K562 (cell line): ENCODE data around the gene SLC43A2. TPM values are rescaled to one million over a fixed set of nuclear protein-coding genes. Genes with fewer than 3 reads are reported as not detected.

ENCODE experiments used
- ATAC-seq: fragments of 200-7000 bp; cut with Tn5 transposase; 3 replicates; pipeline ENCODE4 v1.9.1; 2020; ENCODE audit warnings: moderate library complexity
- BruUV-seq: library from RNA; stranded (reverse); fragments of 400-500 nt; replicated peaks from 2 replicates; lab custom pipeline; 2021; lab: Mats Ljungman, UMichigan
- CTCF ChIA-PET: fragments of 300-600 bp; formaldehyde crosslinking; extraction: SDS; loops from one replicate; lab custom pipeline; 2021; ENCODE audit warnings: low intra/inter-chr PET ratio; lab: Yijun Ruan, JAX
- POLR2A ChIA-PET: fragments of 300-600, 350-650 bp; sonication (Branson Sonifier 250); formaldehyde crosslinking; extraction: SDS; loops from one replicate; lab custom pipeline; 2021; ENCODE audit warnings: antibody characterized with exemption, inconsistent platforms; lab: Yijun Ruan, JAX
- DNase-seq, 4 experiments: peaks; one replicate each; pipeline versions ENCODE4 v3.0.0 to v3.0.0-alpha.2; 2011 to 2018; ENCODE audit warnings: low spot score in 3 of 4, mixed read lengths in 3 of 4; ENCODE audit errors: extremely low read depth in 1 of 4
- FAIRE-seq: peaks from 2 replicates; lab custom pipeline; 2011; peaks lifted over from hg19 to GRCh38; lab: Jason Lieb, UNC
- H2AFZ ChIP-seq: 2 replicates; pipeline ENCODE4 v1.6.0; 2011; ENCODE audit warnings: low read depth, low read length, control low read depth, inconsistent platforms
- H3K27ac ChIP-seq: fragments of 200-600 bp; 3 replicates; pipeline ENCODE4 v1.8.0; 2011; ENCODE audit warnings: low read depth, mild to moderate bottlenecking, control low read depth, inconsistent platforms, low read length, moderate library complexity, mixed read lengths; ENCODE audit errors: extremely low read depth
- H3K27me3 ChIP-seq, 2 experiments: fragments of 300-600 bp in 1 of 2; 2 replicates in 1 of 2; 3 replicates in 1 of 2; pipeline versions ENCODE4 v1.6.0 to v1.8.0; 2011; ENCODE audit warnings: inconsistent platforms in 2 of 2, low read length in 2 of 2, mild to moderate bottlenecking in 1 of 2, mixed read lengths in 1 of 2, moderate library complexity in 1 of 2; ENCODE audit not compliant: control insufficient read depth in 2 of 2, insufficient read depth in 2 of 2
- H3K36me3 ChIP-seq: fragments of 300-600 bp; 3 replicates; pipeline ENCODE4 v1.8.0; 2011; ENCODE audit warnings: mild to moderate bottlenecking, low read length, inconsistent platforms; ENCODE audit not compliant: control insufficient read depth, insufficient read depth
- H3K4me1 ChIP-seq, 2 experiments: fragments of 200-600 bp in 1 of 2; replicated peaks in 1 of 2; 2 replicates in 1 of 2; 3 replicates in 1 of 2; pipeline versions ENCODE4 v1.5.1 to v1.8.0; 2011; ENCODE audit warnings: inconsistent platforms in 2 of 2, low read length in 2 of 2, mild to moderate bottlenecking in 1 of 2, mixed read lengths in 1 of 2, moderate library complexity in 1 of 2; ENCODE audit not compliant: control insufficient read depth in 2 of 2, insufficient read depth in 2 of 2
- H3K4me2 ChIP-seq: 2 replicates; pipeline ENCODE4 v1.6.1; 2011; ENCODE audit warnings: low read length, control low read depth, inconsistent platforms, mixed read lengths; ENCODE audit not compliant: insufficient read depth
- H3K4me3 ChIP-seq: fragments of 200-600 bp; sonication (generic), shearing (Covaris generic); 2 replicates; pipeline ENCODE4 v1.5.1; 2016; ENCODE audit warnings: control low read depth, inconsistent platforms
- H3K79me2 ChIP-seq: fragments of 200-600 bp; 3 replicates; pipeline ENCODE4 v1.8.0; 2011; ENCODE audit warnings: low read length, inconsistent platforms; ENCODE audit not compliant: control insufficient read depth, insufficient read depth
- H3K9ac ChIP-seq, 2 experiments: 2 replicates each; pipeline versions ENCODE4 v1.6.0 to v1.6.1; 2011; ENCODE audit warnings: low read depth in 2 of 2, low read length in 2 of 2, control low read depth in 1 of 2, inconsistent platforms in 1 of 2, mild to moderate bottlenecking in 1 of 2, mixed read lengths in 1 of 2; ENCODE audit not compliant: insufficient read depth in 1 of 2
- H3K9me1 ChIP-seq: one replicate; pipeline ENCODE4 v1.6.0; 2011; ENCODE audit warnings: inconsistent platforms, mild to moderate bottlenecking, low read length, moderate library complexity; ENCODE audit not compliant: control insufficient read depth, insufficient read depth
- H3K9me3 ChIP-seq: replicated peaks from 2 replicates; pipeline ENCODE4 v1.5.1; 2011; ENCODE audit warnings: low read depth, low read length, inconsistent platforms; ENCODE audit not compliant: control insufficient read depth, insufficient read depth
- H4K20me1 ChIP-seq: replicated peaks from 2 replicates; pipeline ENCODE4 v1.6.1; 2011; ENCODE audit warnings: low read length, inconsistent platforms, mixed read lengths; ENCODE audit not compliant: control insufficient read depth, insufficient read depth
- FOXA3 ChIP-seq, 2 experiments: fragments of 450-650 bp in 1 of 2; sonication (generic) in 1 of 2; formaldehyde crosslinking; IDR thresholded peaks in 1 of 2; conservative IDR thresholded peaks in 1 of 2; 2 replicates each; pipeline versions ENCODE4 v1.4.0 to v1.8.0; 2020 to 2022; ENCODE audit warnings: mild to moderate bottlenecking in 2 of 2, missing genetic modification reagents in 1 of 2
- GTF2E2 ChIP-seq: fragments of 200-800 bp; sonication (Bioruptor generic); IDR thresholded peaks from 2 replicates; pipeline ENCODE4 v1.6.1; 2016; ENCODE audit warnings: missing genetic modification characterization, missing compliant biosample characterization
- MCM2 ChIP-seq: fragments of 450-650 bp; IDR thresholded peaks from 2 replicates; pipeline ENCODE4 v1.6.1; 2017; ENCODE audit warnings: low read depth, mild to moderate bottlenecking
- ZBTB1 ChIP-seq: sonication (generic); formaldehyde crosslinking; IDR thresholded peaks from 2 replicates; pipeline ENCODE4 v1.8.1; 2023; ENCODE audit warnings: missing genetic modification reagents, low read depth, mild to moderate bottlenecking, borderline replicate concordance
- WGBS: fragments of 100-300 bp; shearing (Covaris generic); methylation state at CpG from one replicate; pipeline ENCODE4 v1.1.6; 2016; ENCODE audit warnings: low coverage, mixed read lengths; ENCODE audit not compliant: insufficient coverage; ENCODE audit errors: missing lambda C conversion rate; 5-methylcytosine and 5-hydroxymethylcytosine counted together
- in situ Hi-C: fragments of 300-500 bp; cut with MboI; formaldehyde crosslinking; loops from 4 replicates; pipeline ENCODE4 v1.15.0; 2018; ENCODE audit warnings: inconsistent platforms, mixed read lengths
- intact Hi-C: fragments of 100-400 bp; cut with micrococcal nuclease; formaldehyde crosslinking; loops from 2 replicates; pipeline ENCODE4 v1.14.2; 2022
- polyA plus RNA-seq, 8 experiments: library from polyadenylated mRNA; depleted of rRNA in 4 of 8; stranded (reverse) in 5 of 8; unstranded in 3 of 8; fragments of >200 nt; fragmentation: Nextera tagmentation in 2 of 8; fragmentation: Illumina TruSeq in 1 of 8; extraction: Ambion mirVana in 2 of 8; extraction: Trizol in 1 of 8; gene quantifications; 2 replicates each; pipeline versions ENCODE4 v1.2.1 to v1.2.3, GENCODE V29; 2011 to 2014; ENCODE audit warnings: inconsistent platforms in 1 of 8, missing spikeins in 1 of 8
- total RNA-seq, 7 experiments: library from RNA; depleted of rRNA in 6 of 7; stranded (reverse); fragments of >200 nt in 6 of 7; fragmentation: Illumina TruSeq in 2 of 7; extraction: Trizol in 2 of 7; gene quantifications; 2 replicates each; pipeline versions ENCODE4 v1.2.1 to v1.2.3, GENCODE V29; 2011 to 2021; ENCODE audit warnings: low replicate concordance in 1 of 7
- TF ChIP-seq, protein P1 (sequence below): fragments of 450-650 bp; IDR thresholded peaks from 2 replicates; pipeline ENCODE4 v1.6.1; 2018; ENCODE audit not compliant: partially characterized antibody
- TF ChIP-seq, protein P2 (sequence below): fragments of 450-650 bp; IDR thresholded peaks from 2 replicates; pipeline ENCODE4 v1.6.1; 2014; ENCODE audit warnings: low read depth, mild to moderate bottlenecking, moderate library complexity, borderline replicate concordance
- TF ChIP-seq, protein P3 (sequence below): IDR thresholded peaks from 2 replicates; pipeline ENCODE4 v1.6.1; 2014; ENCODE audit warnings: antibody characterized with exemption
- TF ChIP-seq, protein P4 (sequence below), 2 experiments: fragments of 450-650 bp in 1 of 2; sonication (generic) in 1 of 2; formaldehyde crosslinking in 1 of 2; IDR thresholded peaks in 1 of 2; conservative IDR thresholded peaks in 1 of 2; 2 replicates each; pipeline versions ENCODE4 v1.6.1 to v1.8.1; 2016 to 2023; ENCODE audit warnings: mild to moderate bottlenecking in 2 of 2, moderate library complexity in 2 of 2, inconsistent platforms in 1 of 2, missing genetic modification reagents in 1 of 2

The SLC43A2 gene
- total and polyA plus RNA-seq, 9 of the 15 experiments (the other 6 are each of a cell fraction or from before 2014, with no cell fraction given) = 0.03 to 10.2 (median 3.6) TPM

DNA sequence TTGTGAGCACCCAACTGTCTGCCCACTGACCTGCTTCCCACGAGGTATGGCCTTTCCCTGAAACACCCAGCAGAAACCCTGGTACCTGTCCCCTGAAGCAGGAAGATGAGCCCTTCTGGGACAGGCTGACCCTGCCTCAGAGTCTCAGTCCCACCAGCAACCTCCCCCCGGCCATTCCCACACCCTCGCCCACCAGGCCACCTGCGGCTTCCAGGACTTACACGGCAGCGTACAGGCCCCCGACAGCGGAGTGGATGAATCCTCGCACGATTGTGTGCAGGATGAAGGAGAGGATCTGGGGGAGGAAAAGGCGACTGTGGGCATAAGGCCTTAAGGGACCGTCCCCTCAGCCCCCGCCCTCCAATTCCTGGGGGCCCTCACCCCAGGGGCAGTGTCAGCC lies 50.6 kb downstream of the SLC43A2 start:
- Histone ChIP-seq H3K27me3 (no peaks in the 10 kb centered on the region), H3K4me1 (peaks cover 0 to 27% of the 10 kb centered on the region in 2 experiments; a peak in 3 of 5 replicates), H2AFZ (no peak overlapping the region), H4K20me1 (no peaks in the 10 kb centered on the region), H3K36me3 (no peaks in the 10 kb centered on the region), H3K4me2 (no peak overlapping the region), H3K9me3 (no peaks in the 10 kb centered on the region), H3K9me1 (no peaks in the 10 kb centered on the region), H3K4me3 (no peak overlapping the region), H3K9ac (peak overlapping the region in 1 of 2 experiments; percentile 26; a peak in 2 of 4 replicates), H3K27ac (no peak overlapping the region), H3K79me2 (no peaks in the 10 kb centered on the region)
- ATAC-seq = no peak
- in situ Hi-C loops (loop anchor here (5.0 kb wide), 1 partner anchor 39 kb away; no protein-coding TSS in a partner anchor), intact Hi-C loops (no loop called here)
- FAIRE-seq = no peak
- no TSS peak for BruUV-seq
- WGBS = 78% methylated on average over 8 of the region's 13 CpGs
- ChIA-PET CTCF (no interaction called here), POLR2A (interaction anchor here (0.6 to 0.9 kb wide), 2 partner anchors 12 to 730 kb away, joined by 3 to 5 read pairs; no protein-coding TSS in a partner anchor)
- no peak for DNase-seq
- TF ChIP-seq GTF2E2 (tag) = no peak
- no peak for TF ChIP-seq ZBTB1 (CRISPR knock-in tag)
- TF ChIP-seq, protein P1, sequence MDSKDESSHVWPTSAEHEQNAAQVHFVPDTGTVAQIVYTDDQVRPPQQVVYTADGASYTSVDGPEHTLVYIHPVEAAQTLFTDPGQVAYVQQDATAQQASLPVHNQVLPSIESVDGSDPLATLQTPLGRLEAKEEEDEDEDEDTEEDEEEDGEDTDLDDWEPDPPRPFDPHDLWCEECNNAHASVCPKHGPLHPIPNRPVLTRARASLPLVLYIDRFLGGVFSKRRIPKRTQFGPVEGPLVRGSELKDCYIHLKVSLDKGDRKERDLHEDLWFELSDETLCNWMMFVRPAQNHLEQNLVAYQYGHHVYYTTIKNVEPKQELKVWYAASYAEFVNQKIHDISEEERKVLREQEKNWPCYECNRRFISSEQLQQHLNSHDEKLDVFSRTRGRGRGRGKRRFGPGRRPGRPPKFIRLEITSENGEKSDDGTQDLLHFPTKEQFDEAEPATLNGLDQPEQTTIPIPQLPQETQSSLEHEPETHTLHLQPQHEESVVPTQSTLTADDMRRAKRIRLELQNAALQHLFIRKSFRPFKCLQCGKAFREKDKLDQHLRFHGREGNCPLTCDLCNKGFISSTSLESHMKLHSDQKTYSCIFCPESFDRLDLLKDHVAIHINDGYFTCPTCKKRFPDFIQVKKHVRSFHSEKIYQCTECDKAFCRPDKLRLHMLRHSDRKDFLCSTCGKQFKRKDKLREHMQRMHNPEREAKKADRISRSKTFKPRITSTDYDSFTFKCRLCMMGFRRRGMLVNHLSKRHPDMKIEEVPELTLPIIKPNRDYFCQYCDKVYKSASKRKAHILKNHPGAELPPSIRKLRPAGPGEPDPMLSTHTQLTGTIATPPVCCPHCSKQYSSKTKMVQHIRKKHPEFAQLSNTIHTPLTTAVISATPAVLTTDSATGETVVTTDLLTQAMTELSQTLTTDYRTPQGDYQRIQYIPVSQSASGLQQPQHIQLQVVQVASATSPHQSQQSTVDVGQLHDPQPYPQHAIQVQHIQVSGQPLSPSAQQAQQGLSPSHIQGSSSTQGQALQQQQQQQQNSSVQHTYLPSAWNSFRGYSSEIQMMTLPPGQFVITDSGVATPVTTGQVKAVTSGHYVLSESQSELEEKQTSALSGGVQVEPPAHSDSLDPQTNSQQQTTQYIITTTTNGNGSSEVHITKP = no peak
- TF ChIP-seq, protein P2, sequence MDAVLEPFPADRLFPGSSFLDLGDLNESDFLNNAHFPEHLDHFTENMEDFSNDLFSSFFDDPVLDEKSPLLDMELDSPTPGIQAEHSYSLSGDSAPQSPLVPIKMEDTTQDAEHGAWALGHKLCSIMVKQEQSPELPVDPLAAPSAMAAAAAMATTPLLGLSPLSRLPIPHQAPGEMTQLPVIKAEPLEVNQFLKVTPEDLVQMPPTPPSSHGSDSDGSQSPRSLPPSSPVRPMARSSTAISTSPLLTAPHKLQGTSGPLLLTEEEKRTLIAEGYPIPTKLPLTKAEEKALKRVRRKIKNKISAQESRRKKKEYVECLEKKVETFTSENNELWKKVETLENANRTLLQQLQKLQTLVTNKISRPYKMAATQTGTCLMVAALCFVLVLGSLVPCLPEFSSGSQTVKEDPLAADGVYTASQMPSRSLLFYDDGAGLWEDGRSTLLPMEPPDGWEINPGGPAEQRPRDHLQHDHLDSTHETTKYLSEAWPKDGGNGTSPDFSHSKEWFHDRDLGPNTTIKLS = no peak
- no peak for TF ChIP-seq FOXA3 (CRISPR knock-in tag; conservative IDR thresholded peaks at IDR 0.05 in 1 of 2, IDR thresholded peaks at IDR 0.05 in 1 of 2)
- TF ChIP-seq, protein P3, sequence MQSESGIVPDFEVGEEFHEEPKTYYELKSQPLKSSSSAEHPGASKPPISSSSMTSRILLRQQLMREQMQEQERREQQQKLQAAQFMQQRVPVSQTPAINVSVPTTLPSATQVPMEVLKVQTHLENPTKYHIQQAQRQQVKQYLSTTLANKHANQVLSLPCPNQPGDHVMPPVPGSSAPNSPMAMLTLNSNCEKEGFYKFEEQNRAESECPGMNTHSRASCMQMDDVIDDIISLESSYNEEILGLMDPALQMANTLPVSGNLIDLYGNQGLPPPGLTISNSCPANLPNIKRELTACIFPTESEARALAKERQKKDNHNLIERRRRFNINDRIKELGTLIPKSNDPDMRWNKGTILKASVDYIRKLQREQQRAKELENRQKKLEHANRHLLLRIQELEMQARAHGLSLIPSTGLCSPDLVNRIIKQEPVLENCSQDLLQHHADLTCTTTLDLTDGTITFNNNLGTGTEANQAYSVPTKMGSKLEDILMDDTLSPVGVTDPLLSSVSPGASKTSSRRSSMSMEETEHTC = no peak
- TF ChIP-seq, protein P4, sequence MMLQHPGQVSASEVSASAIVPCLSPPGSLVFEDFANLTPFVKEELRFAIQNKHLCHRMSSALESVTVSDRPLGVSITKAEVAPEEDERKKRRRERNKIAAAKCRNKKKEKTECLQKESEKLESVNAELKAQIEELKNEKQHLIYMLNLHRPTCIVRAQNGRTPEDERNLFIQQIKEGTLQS (IDR thresholded peaks at IDR 0.05) = no peak
- TF ChIP-seq, protein P4 (CRISPR knock-in tag; conservative IDR thresholded peaks at IDR 0.05) = no peak
- TF ChIP-seq MCM2 = no peak
